Thyroid gland (tissue), 4 donors: ENCODE measurements around the gene NCAN. TPM values are rescaled to one million over a fixed set of nuclear protein-coding genes. Genes with fewer than 3 reads are reported as not detected.

Experiments used
- DNase-seq, 2 donors: peaks; one replicate each; pipeline ENCODE4 v3.0.0-alpha.2; 2019
- H3K27ac ChIP-seq, 3 donors: fragments of 200-600 bp; sonication (generic); 1 replicate in 2 of 3; 2 replicates in 1 of 3; pipeline ENCODE4 v1.5.1; 2016 to 2019; ENCODE audit warnings: mild to moderate bottlenecking in 1 of 3, moderate library complexity in 1 of 3
- H3K27me3 ChIP-seq: fragments of 200-600 bp; sonication (generic); one replicate; pipeline ENCODE4 v1.5.1; 2019
- H3K36me3 ChIP-seq, 2 donors: fragments of 200-600 bp; sonication (generic); one replicate each; pipeline ENCODE4 v1.5.1; 2016 to 2019
- H3K4me1 ChIP-seq, 2 donors: fragments of 200-600 bp; sonication (generic); one replicate each; pipeline ENCODE4 v1.5.1; 2017 to 2019
- H3K4me3 ChIP-seq, 3 donors: fragments of 200-600 bp; sonication (generic); replicated peaks in 1 of 3; 1 replicate in 2 of 3; 2 replicates in 1 of 3; pipeline ENCODE4 v1.5.1; 2016; ENCODE audit warnings: mild to moderate bottlenecking in 1 of 3
- H3K9me3 ChIP-seq: fragments of 200-600 bp; sonication (generic); one replicate; pipeline ENCODE4 v1.5.1; 2017
- CTCF ChIP-seq, 6 experiments: fragments of 200-600 bp in 3 of 6; fragments of 450-650 bp in 3 of 6; sonication (generic) in 3 of 6; IDR thresholded peaks; one replicate each; pipeline ENCODE4 v1.5.1; 2016 to 2019; ENCODE audit warnings: antibody characterized with exemption in 6 of 6, mild to moderate bottlenecking in 2 of 6, inconsistent platforms in 1 of 6, moderate library complexity in 1 of 6
- POLR2A ChIP-seq, 2 donors: fragments of 450-650 bp; IDR thresholded peaks; one replicate each; pipeline ENCODE4 v1.6.1; 2017; ENCODE audit warnings: antibody characterized with exemption in 2 of 2, mild to moderate bottlenecking in 2 of 2, moderate library complexity in 1 of 2
- WGBS, 2 donors: methylation state at CpG; one replicate each; pipeline ENCODE4 v1.1.5; 2017; 5-methylcytosine and 5-hydroxymethylcytosine counted together
- intact Hi-C: fragments of 100-400 bp; cut with DNase I; formaldehyde crosslinking; loops from one replicate; pipeline ENCODE4 v1.15.1; 2023
- total RNA-seq, 4 donors: library from RNA; depleted of rRNA; stranded (reverse); fragments of >200 nt; gene quantifications; one replicate each; pipeline ENCODE4 v1.2.3, GENCODE V29; 2016

Gene NCAN
- total RNA-seq, 4 donors from 2014 or later: 0.44 TPM; not detected in 3

GRCh38 chr19:19276386-19276785 lies 64.6 kb downstream of the NCAN start:
- H3K36me3 ChIP-seq: peaks cover 48 to 50% of the 10 kb centered on the region in 2 donors
- H3K27me3 ChIP-seq: no peaks in the 10 kb centered on the region
- no peaks in the 10 kb centered on the region for H3K9me3 ChIP-seq
- no peak overlapping the region for H3K4me3 ChIP-seq
- intact Hi-C loops: no loop called here
- no peak overlapping the region for H3K27ac ChIP-seq
- 86% methylated on average over 11 to 12 of the region's 12 CpGs for WGBS, 2 donors
- peaks cover 0 to 9% of the 10 kb centered on the region in 2 donors for H3K4me1 ChIP-seq
- DNase-seq: no peak
- TF ChIP-seq CTCF (IDR thresholded peaks at IDR 0.05) (no peak), POLR2A (IDR thresholded peaks at IDR 0.05) (no peak)

GRCh38 chr19:19276851-19277250 lies 65.1 kb downstream of the NCAN start:
- H3K27ac ChIP-seq: no peak overlapping the region
- WGBS, 2 donors: 96 to 100% methylated on average over 1 to 14 of the region's 20 CpGs

GRCh38 chr19:19278315-19278714 lies 66.6 kb downstream of the NCAN start:
- Histone ChIP-seq H3K27ac (no peak overlapping the region), H3K4me1 (peaks cover 0 to 1% of the 10 kb centered on the region in 2 donors), H3K9me3 (no peaks in the 10 kb centered on the region), H3K4me3 (no peak overlapping the region), H3K27me3 (no peaks in the 10 kb centered on the region), H3K36me3 (peaks cover 48 to 55% of the 10 kb centered on the region in 2 donors)
- DNase-seq: no peak
- intact Hi-C loops: no loop called here
- TF ChIP-seq POLR2A (IDR thresholded peaks at IDR 0.05) (no peak), CTCF (IDR thresholded peaks at IDR 0.05) (no peak)
- 91 to 95% methylated on average over 7 of the region's 7 CpGs for WGBS, 2 donors

More at GRCh38 chr19:19276851-19277250, 65.1 kb downstream of the NCAN start:
- no peak for DNase-seq
- Histone ChIP-seq H3K4me3 (no peak overlapping the region), H3K27me3 (no peaks in the 10 kb centered on the region), H3K9me3 (no peaks in the 10 kb centered on the region), H3K36me3 (peaks cover 48 to 55% of the 10 kb centered on the region in 2 donors), H3K4me1 (peaks cover 0 to 9% of the 10 kb centered on the region in 2 donors)
- no peak for TF ChIP-seq CTCF (IDR thresholded peaks at IDR 0.05)
- TF ChIP-seq POLR2A (IDR thresholded peaks at IDR 0.05): no peak
- intact Hi-C loops: no loop called here

GRCh38 chr19:19279062-19279612 lies 67.4 kb downstream of the NCAN start:
- no peaks in the 10 kb centered on the region for H3K4me1 ChIP-seq
- H3K27ac ChIP-seq: no peak overlapping the region
- TF ChIP-seq POLR2A (IDR thresholded peaks at IDR 0.05): no peak
- no peak for TF ChIP-seq CTCF (IDR thresholded peaks at IDR 0.05)
- intact Hi-C loops: no loop called here
- no peaks in the 10 kb centered on the region for H3K27me3 ChIP-seq
- H3K9me3 ChIP-seq: no peaks in the 10 kb centered on the region
- WGBS, 2 donors: 87 to 93% methylated on average over 3 to 19 of the region's 19 CpGs
- peaks cover 48 to 55% of the 10 kb centered on the region in 2 donors for H3K36me3 ChIP-seq
- DNase-seq: no peak
- H3K4me3 ChIP-seq: no peak overlapping the region

GRCh38 chr19:19279853-19280252 lies 68.1 kb downstream of the NCAN start:
- 96% methylated on average over 4 to 16 of the region's 16 CpGs for WGBS, 2 donors
- Histone ChIP-seq H3K36me3 (peaks cover 48 to 55% of the 10 kb centered on the region in 2 donors), H3K4me1 (no peaks in the 10 kb centered on the region)

More at GRCh38 chr19:19279853-19280252, 68.1 kb downstream of the NCAN start:
- no peaks in the 10 kb centered on the region for H3K9me3 ChIP-seq
- no peak for DNase-seq
- no peak overlapping the region for H3K4me3 ChIP-seq
- no peaks in the 10 kb centered on the region for H3K27me3 ChIP-seq
- intact Hi-C loops: no loop called here
- H3K27ac ChIP-seq: no peak overlapping the region
- TF ChIP-seq POLR2A (IDR thresholded peaks at IDR 0.05) (no peak), CTCF (IDR thresholded peaks at IDR 0.05) (no peak)
